NCI-H187 (cell line): Measurements from ENCODE around the gene MRPL27.

Experiments
- DNase-seq, 2 experiments: peaks; one replicate each; lab custom pipeline; 2025; lab: John Stamatoyannopoulos, UW

Gene MRPL27

GRCh38 chr17:50386510-50386909 lies 13.5 kb upstream of the MRPL27 start:
- DNase-seq = no peak

GRCh38 chr17:50382931-50383330 lies 9.9 kb upstream of the MRPL27 start:
- DNase-seq = no peak

- no peak for DNase-seq
Measured at GRCh38 chr17:50381920-50382319, 8.9 kb upstream of the MRPL27 start.

GRCh38 chr17:50381260-50381815 lies 8.4 kb upstream of the MRPL27 start:
- no peak for DNase-seq

GRCh38 chr17:50380369-50381259 lies 7.6 kb upstream of the MRPL27 start:
- no peak for DNase-seq

- DNase-seq = no peak
Measured at GRCh38 chr17:50379351-50380132, 6.6 kb upstream of the MRPL27 start.

GRCh38 chr17:50375858-50376538 lies 3.0 kb upstream of the MRPL27 start:
- no peak for DNase-seq

GRCh38 chr17:50373705-50374104 lies 721 bp upstream of the MRPL27 start:
- DNase-seq = no peak

- peak in 1 of 2 experiments; percentile 53 for DNase-seq
Measured at GRCh38 chr17:50372222-50372757, 694 bp downstream of the MRPL27 start.

- no peak for DNase-seq
Measured at GRCh38 chr17:50371526-50371925, 1.5 kb downstream of the MRPL27 start.

GRCh38 chr17:50370052-50370451 lies 2.9 kb downstream of the MRPL27 start:
- DNase-seq = no peak

GRCh38 chr17:50367401-50367800 lies 5.6 kb downstream of the MRPL27 start:
- DNase-seq = no peak

GRCh38 chr17:50365649-50366393 lies 7.2 kb downstream of the MRPL27 start:
- DNase-seq = no peak

GRCh38 chr17:50365165-50365564 lies 7.8 kb downstream of the MRPL27 start:
- DNase-seq = no peak

- DNase-seq = no peak
Measured at GRCh38 chr17:50364715-50365114, 8.3 kb downstream of the MRPL27 start.

- no peak for DNase-seq
Measured at GRCh38 chr17:50364061-50364458, 8.9 kb downstream of the MRPL27 start.

- DNase-seq = no peak
Measured at GRCh38 chr17:50363217-50364060, 9.5 kb downstream of the MRPL27 start.

GRCh38 chr17:50362661-50363060 lies 10.3 kb downstream of the MRPL27 start:
- DNase-seq = no peak

- no peak for DNase-seq
Measured at GRCh38 chr17:50361561-50362480, 11.2 kb downstream of the MRPL27 start.
